HepG2 (cell line): ENCODE results near the gene CAPN9. TPM values are rescaled to one million over a fixed set of nuclear protein-coding genes. Genes with fewer than 3 reads are reported as not detected.

ENCODE experiments used
- ATAC-seq: fragments of 200-7000 bp; cut with Tn5 transposase; 3 replicates; pipeline ENCODE4 v1.9.1; 2020; ENCODE audit warnings: mild to moderate bottlenecking, moderate library complexity
- BruUV-seq: library from RNA; stranded (reverse); fragments of 400-500 nt; replicated peaks from 2 replicates; lab custom pipeline; 2021; lab: Mats Ljungman, UMichigan
- CTCF ChIA-PET: fragments of 300-600 bp; formaldehyde crosslinking; extraction: SDS; loops from one replicate; lab custom pipeline; 2021; ENCODE audit warnings: low total read pairs, inconsistent platforms, low intra/inter-chr PET ratio; lab: Yijun Ruan, JAX
- POLR2A ChIA-PET: fragments of 350-600 bp; sonication (Branson Sonifier 250); formaldehyde crosslinking; loops from one replicate; lab custom pipeline; 2020; ENCODE audit warnings: antibody characterized with exemption, inconsistent platforms; lab: Yijun Ruan, JAX
- DNase-seq: peaks from one replicate; pipeline ENCODE4 v3.0.0-alpha.2; 2015; ENCODE audit warnings: low spot score
- FAIRE-seq: peaks from 3 replicates; lab custom pipeline; 2011; peaks lifted over from hg19 to GRCh38; lab: Jason Lieb, UNC
- H2AFZ ChIP-seq: one replicate; pipeline ENCODE4 v1.6.1; 2011; ENCODE audit warnings: low read length, inconsistent platforms
- H3K27ac ChIP-seq: fragments of 300-600 bp; 3 replicates; pipeline ENCODE4 v1.8.0; 2011; ENCODE audit warnings: mixed run types, mild to moderate bottlenecking, mixed read lengths, low read length, inconsistent platforms; ENCODE audit not compliant: insufficient read depth; ENCODE audit errors: extremely low read length
- H3K27me3 ChIP-seq, 2 experiments: fragments of 200-600 bp in 1 of 2; 2 replicates in 1 of 2; 3 replicates in 1 of 2; pipeline versions ENCODE4 v1.6.0 to v1.8.0; 2011; ENCODE audit warnings: low read length in 2 of 2, mild to moderate bottlenecking in 2 of 2, moderate library complexity in 2 of 2, inconsistent platforms in 1 of 2; ENCODE audit not compliant: insufficient read depth in 2 of 2, control insufficient read depth in 1 of 2
- H3K36me3 ChIP-seq, 2 experiments: fragments of 200-600 bp in 1 of 2; replicated peaks in 1 of 2; 2 replicates in 1 of 2; 3 replicates in 1 of 2; pipeline versions ENCODE4 v1.5.1 to v1.8.0; 2011; ENCODE audit warnings: low read length in 2 of 2, inconsistent platforms in 1 of 2; ENCODE audit not compliant: insufficient read depth in 2 of 2, control insufficient read depth in 1 of 2
- H3K4me1 ChIP-seq: 2 replicates; pipeline ENCODE4 v1.5.1; 2012; ENCODE audit warnings: low read length, inconsistent platforms; ENCODE audit not compliant: insufficient read depth
- H3K4me2 ChIP-seq: 2 replicates; pipeline ENCODE4 v1.6.0; 2011; ENCODE audit warnings: low read depth, low read length, inconsistent platforms
- H3K4me3 ChIP-seq, 3 experiments: fragments of 200-600 bp in 1 of 3; sonication (generic), shearing (Covaris generic) in 1 of 3; replicated peaks in 1 of 3; 2 replicates each; pipeline ENCODE4 v1.5.1; 2011 to 2016; ENCODE audit warnings: low read length in 3 of 3, inconsistent platforms in 2 of 3, low read depth in 2 of 3, mild to moderate bottlenecking in 2 of 3, control low read depth in 1 of 3, mixed read lengths in 1 of 3; ENCODE audit not compliant: insufficient read depth in 1 of 3
- H3K79me2 ChIP-seq: one replicate; pipeline ENCODE4 v1.6.1; 2011; ENCODE audit warnings: low read length, inconsistent platforms; ENCODE audit not compliant: insufficient read depth
- H3K9ac ChIP-seq: 2 replicates; pipeline ENCODE4 v1.6.0; 2011; ENCODE audit warnings: mild to moderate bottlenecking, low read depth, low read length, inconsistent platforms; ENCODE audit not compliant: insufficient read depth
- H3K9me3 ChIP-seq: 2 replicates; pipeline ENCODE4 v1.5.1; 2012; ENCODE audit warnings: mild to moderate bottlenecking, low read length
- H4K20me1 ChIP-seq: 2 replicates; pipeline ENCODE4 v1.6.0; 2011; ENCODE audit warnings: inconsistent platforms, mild to moderate bottlenecking, low read length, moderate library complexity; ENCODE audit not compliant: insufficient read depth
- CBX5 ChIP-seq: sonication (generic); formaldehyde crosslinking; IDR thresholded peaks from 2 replicates; pipeline ENCODE4 v1.4.0; 2020; ENCODE audit warnings: missing genetic modification reagents, borderline replicate concordance
- MEF2D ChIP-seq: sonication (generic); formaldehyde crosslinking; IDR thresholded peaks from 2 replicates; pipeline ENCODE4 v1.5.1; 2020; ENCODE audit warnings: mild to moderate bottlenecking, missing genetic modification reagents
- RXRA ChIP-seq: sonication (generic); formaldehyde crosslinking; IDR thresholded peaks from 2 replicates; pipeline ENCODE4 v1.5.1; 2020; ENCODE audit warnings: missing genetic modification reagents
- RXRB ChIP-seq: IDR thresholded peaks from 2 replicates; pipeline ENCODE4 v1.6.1; 2016; ENCODE audit warnings: borderline replicate concordance, missing genetic modification reagents, missing compliant biosample characterization
- YY1 ChIP-seq: IDR thresholded peaks from 2 replicates; pipeline ENCODE4 v1.6.1; 2011; ENCODE audit warnings: low read length, low read depth, moderate library complexity, mild to moderate bottlenecking; ENCODE audit not compliant: insufficient read depth, insufficient replicate concordance
- ZNF282 ChIP-seq: fragments of 450-650 bp; IDR thresholded peaks from 2 replicates; pipeline ENCODE4 v1.6.1; 2018; ENCODE audit not compliant: partially characterized antibody
- WGBS: methylation state at CpG from one replicate; pipeline ENCODE4 v1.1.6; 2017; ENCODE audit warnings: low lambda C conversion rate; 5-methylcytosine and 5-hydroxymethylcytosine counted together
- in situ Hi-C: cut with HindIII; loops from 2 replicates; pipeline ENCODE4 v1.10.0; 2017; ENCODE audit warnings: low pct_unique_long_range_greater_than_20kb; ENCODE audit not compliant: extremely low pct_ligation_motif_present
- intact Hi-C: fragments of 100-400 bp; cut with micrococcal nuclease; formaldehyde crosslinking; loops from one replicate; pipeline ENCODE4 v1.10.0; 2022; ENCODE audit not compliant: unreplicated experiment
- polyA plus RNA-seq, 8 experiments: library from polyadenylated mRNA; depleted of rRNA in 3 of 8; stranded (reverse) in 7 of 8; unstranded in 1 of 8; fragments of >200 nt; fragmentation: Illumina TruSeq in 4 of 8; extraction: Trizol in 4 of 8; gene quantifications; 2 replicates each; pipeline versions ENCODE4 v1.2.1 to v1.2.3, GENCODE V29; 2011 to 2016; ENCODE audit warnings: low read depth in 4 of 8, missing spikeins in 1 of 8, mixed read lengths in 1 of 8; ENCODE audit not compliant: insufficient read depth in 1 of 8
- total RNA-seq, 5 experiments: library from RNA; depleted of rRNA; stranded (reverse); fragments of >200 nt; fragmentation: Illumina TruSeq; extraction: Trizol; gene quantifications; 2 replicates each; pipeline ENCODE4 v1.2.3, GENCODE V29; 2016; ENCODE audit warnings: low read depth in 1 of 5
- TF ChIP-seq, protein P1 (sequence below): fragments of 450-650 bp; IDR thresholded peaks from 2 replicates; pipeline ENCODE4 v1.6.1; 2017; ENCODE audit warnings: mild to moderate bottlenecking
- TF ChIP-seq, protein P2 (sequence below): sonication (generic); formaldehyde crosslinking; IDR thresholded peaks from 2 replicates; pipeline ENCODE4 v1.5.0; 2020; ENCODE audit warnings: missing genetic modification reagents
- TF ChIP-seq, protein P3 (sequence below): sonication (generic); formaldehyde crosslinking; IDR thresholded peaks from 2 replicates; pipeline ENCODE4 v1.4.0; 2020; ENCODE audit warnings: missing genetic modification reagents

Gene CAPN9
- total and polyA plus RNA-seq, 2 of the 13 experiments (the other 11 are each of a cell fraction or from before 2014, with no cell fraction given): 0.04 to 0.31 TPM

DNA sequence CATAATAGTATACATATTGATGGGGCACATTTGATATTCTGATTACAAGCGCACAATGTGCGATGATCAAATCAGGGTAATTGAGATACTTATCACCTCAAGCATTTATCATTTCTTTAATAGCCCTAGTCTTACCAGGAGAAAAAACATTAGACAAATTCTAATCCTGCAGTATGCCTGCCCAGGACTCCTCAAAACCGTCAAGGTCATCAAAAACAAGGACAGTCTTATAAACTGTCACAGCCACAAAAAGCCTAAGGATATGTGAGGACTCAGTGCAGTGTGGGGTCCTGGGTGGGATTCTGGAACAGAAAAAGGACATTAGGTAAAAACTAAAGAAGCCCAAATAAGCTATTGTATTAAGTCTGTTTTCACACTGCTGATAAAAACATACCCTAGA lies 19.1 kb downstream of the CAPN9 start:
- Histone ChIP-seq H3K4me1 (peaks cover 35% of the 10 kb centered on the region), H2AFZ (no peak overlapping the region), H3K4me3 (no peak overlapping the region), H3K27me3 (0 out of 5 replicates have a peak, but pooled peaks cover 0 to 1% of the 10 kb centered on the region in 2 experiments), H3K9me3 (no peaks in the 10 kb centered on the region), H3K4me2 (no peak overlapping the region), H3K27ac (no peak overlapping the region), H4K20me1 (no peaks in the 10 kb centered on the region), H3K9ac (no peak overlapping the region), H3K79me2 (no peaks in the 10 kb centered on the region), H3K36me3 (no peaks in the 10 kb centered on the region)
- WGBS: 82% methylated on average over 3 of the region's 3 CpGs
- intact Hi-C loops (no loop called here), in situ Hi-C loops (no loop called here)
- ChIA-PET CTCF (no interaction called here), POLR2A (interaction anchor here (1.0 to 2.0 kb wide), 2 partner anchors 52 to 58 kb away, joined by 3 to 7 read pairs; partner anchors contain the start of gene AGT)
- no peak for DNase-seq
- ATAC-seq: no peak
- no peak for FAIRE-seq
- no TSS peak for BruUV-seq
- no peak for TF ChIP-seq MEF2D (CRISPR knock-in tag)
- TF ChIP-seq, protein P1, sequence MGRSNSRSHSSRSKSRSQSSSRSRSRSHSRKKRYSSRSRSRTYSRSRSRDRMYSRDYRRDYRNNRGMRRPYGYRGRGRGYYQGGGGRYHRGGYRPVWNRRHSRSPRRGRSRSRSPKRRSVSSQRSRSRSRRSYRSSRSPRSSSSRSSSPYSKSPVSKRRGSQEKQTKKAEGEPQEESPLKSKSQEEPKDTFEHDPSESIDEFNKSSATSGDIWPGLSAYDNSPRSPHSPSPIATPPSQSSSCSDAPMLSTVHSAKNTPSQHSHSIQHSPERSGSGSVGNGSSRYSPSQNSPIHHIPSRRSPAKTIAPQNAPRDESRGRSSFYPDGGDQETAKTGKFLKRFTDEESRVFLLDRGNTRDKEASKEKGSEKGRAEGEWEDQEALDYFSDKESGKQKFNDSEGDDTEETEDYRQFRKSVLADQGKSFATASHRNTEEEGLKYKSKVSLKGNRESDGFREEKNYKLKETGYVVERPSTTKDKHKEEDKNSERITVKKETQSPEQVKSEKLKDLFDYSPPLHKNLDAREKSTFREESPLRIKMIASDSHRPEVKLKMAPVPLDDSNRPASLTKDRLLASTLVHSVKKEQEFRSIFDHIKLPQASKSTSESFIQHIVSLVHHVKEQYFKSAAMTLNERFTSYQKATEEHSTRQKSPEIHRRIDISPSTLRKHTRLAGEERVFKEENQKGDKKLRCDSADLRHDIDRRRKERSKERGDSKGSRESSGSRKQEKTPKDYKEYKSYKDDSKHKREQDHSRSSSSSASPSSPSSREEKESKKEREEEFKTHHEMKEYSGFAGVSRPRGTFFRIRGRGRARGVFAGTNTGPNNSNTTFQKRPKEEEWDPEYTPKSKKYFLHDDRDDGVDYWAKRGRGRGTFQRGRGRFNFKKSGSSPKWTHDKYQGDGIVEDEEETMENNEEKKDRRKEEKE: no peak
- TF ChIP-seq RXRB: no peak
- no peak for TF ChIP-seq YY1
- TF ChIP-seq, protein P2, sequence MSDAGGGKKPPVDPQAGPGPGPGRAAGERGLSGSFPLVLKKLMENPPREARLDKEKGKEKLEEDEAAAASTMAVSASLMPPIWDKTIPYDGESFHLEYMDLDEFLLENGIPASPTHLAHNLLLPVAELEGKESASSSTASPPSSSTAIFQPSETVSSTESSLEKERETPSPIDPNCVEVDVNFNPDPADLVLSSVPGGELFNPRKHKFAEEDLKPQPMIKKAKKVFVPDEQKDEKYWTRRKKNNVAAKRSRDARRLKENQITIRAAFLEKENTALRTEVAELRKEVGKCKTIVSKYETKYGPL: no peak
- no peak for TF ChIP-seq CBX5
- no peak for TF ChIP-seq ZNF282
- TF ChIP-seq, protein P3, sequence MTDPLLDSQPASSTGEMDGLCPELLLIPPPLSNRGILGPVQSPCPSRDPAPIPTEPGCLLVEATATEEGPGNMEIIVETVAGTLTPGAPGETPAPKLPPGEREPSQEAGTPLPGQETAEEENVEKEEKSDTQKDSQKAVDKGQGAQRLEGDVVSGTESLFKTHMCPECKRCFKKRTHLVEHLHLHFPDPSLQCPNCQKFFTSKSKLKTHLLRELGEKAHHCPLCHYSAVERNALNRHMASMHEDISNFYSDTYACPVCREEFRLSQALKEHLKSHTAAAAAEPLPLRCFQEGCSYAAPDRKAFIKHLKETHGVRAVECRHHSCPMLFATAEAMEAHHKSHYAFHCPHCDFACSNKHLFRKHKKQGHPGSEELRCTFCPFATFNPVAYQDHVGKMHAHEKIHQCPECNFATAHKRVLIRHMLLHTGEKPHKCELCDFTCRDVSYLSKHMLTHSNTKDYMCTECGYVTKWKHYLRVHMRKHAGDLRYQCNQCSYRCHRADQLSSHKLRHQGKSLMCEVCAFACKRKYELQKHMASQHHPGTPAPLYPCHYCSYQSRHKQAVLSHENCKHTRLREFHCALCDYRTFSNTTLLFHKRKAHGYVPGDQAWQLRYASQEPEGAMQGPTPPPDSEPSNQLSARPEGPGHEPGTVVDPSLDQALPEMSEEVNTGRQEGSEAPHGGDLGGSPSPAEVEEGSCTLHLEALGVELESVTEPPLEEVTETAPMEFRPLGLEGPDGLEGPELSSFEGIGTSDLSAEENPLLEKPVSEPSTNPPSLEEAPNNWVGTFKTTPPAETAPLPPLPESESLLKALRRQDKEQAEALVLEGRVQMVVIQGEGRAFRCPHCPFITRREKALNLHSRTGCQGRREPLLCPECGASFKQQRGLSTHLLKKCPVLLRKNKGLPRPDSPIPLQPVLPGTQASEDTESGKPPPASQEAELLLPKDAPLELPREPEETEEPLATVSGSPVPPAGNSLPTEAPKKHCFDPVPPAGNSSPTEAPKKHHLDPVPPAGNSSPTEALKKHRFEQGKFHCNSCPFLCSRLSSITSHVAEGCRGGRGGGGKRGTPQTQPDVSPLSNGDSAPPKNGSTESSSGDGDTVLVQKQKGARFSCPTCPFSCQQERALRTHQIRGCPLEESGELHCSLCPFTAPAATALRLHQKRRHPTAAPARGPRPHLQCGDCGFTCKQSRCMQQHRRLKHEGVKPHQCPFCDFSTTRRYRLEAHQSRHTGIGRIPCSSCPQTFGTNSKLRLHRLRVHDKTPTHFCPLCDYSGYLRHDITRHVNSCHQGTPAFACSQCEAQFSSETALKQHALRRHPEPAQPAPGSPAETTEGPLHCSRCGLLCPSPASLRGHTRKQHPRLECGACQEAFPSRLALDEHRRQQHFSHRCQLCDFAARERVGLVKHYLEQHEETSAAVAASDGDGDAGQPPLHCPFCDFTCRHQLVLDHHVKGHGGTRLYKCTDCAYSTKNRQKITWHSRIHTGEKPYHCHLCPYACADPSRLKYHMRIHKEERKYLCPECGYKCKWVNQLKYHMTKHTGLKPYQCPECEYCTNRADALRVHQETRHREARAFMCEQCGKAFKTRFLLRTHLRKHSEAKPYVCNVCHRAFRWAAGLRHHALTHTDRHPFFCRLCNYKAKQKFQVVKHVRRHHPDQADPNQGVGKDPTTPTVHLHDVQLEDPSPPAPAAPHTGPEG (CRISPR knock-in tag): no peak
- TF ChIP-seq RXRA (CRISPR knock-in tag): no peak
